Hematopoietic multipotent progenitor cell treated with erythropoietin and hydrocortisone succinate and interleukin-3 and kit ligand, for 4 days (in vitro differentiated cells): ENCODE measurements around the gene SUCLG2.

Experiments
- DNase-seq: peaks from one replicate; pipeline ENCODE4 v3.0.0-alpha.2; 2015

Gene SUCLG2, protein sequence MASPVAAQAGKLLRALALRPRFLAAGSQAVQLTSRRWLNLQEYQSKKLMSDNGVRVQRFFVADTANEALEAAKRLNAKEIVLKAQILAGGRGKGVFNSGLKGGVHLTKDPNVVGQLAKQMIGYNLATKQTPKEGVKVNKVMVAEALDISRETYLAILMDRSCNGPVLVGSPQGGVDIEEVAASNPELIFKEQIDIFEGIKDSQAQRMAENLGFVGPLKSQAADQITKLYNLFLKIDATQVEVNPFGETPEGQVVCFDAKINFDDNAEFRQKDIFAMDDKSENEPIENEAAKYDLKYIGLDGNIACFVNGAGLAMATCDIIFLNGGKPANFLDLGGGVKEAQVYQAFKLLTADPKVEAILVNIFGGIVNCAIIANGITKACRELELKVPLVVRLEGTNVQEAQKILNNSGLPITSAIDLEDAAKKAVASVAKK

DNA sequence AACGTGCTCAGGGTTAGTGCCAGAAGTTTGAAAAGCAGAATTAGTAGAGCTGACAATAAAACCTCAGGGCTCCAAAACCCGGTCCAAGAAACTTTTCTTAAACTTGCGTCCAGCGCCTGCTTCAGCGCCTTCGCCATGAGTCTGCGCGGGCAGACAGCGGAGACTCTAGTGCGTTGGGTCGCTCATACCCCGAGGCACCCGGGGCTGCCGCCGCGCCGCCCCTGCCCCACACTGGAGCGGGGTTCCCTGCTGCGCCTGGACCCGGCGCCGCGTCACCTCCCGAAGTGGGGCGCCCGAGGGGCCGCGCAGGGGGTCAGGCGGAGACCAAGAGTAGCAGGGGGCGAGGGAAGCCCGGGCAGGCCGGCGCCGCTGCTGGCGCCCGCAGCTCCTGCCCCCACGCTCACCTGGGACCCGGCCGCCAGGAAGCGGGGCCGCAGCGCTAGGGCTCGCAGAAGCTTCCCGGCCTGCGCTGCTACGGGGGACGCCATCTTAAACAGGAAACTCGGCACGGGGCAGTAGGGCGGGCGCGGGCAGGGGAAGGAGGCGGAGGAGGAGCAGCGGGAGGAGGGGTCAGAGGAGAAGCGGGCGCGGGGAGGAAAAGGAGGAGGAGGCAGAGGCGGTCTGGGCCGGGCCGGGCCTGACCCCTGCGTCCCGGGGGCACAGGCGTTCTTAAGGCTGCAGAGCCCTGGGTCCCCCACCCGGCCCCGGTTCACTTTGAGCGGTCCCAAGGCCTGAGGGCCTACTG lies at the start of gene SUCLG2:
Gene SUCLG2 (minus strand): TSS at position 514 of the 745 bp plus-strand sequence. CDS start 26 bp downstream, at position 488.
- DNase-seq = peak; percentile 95

DNA sequence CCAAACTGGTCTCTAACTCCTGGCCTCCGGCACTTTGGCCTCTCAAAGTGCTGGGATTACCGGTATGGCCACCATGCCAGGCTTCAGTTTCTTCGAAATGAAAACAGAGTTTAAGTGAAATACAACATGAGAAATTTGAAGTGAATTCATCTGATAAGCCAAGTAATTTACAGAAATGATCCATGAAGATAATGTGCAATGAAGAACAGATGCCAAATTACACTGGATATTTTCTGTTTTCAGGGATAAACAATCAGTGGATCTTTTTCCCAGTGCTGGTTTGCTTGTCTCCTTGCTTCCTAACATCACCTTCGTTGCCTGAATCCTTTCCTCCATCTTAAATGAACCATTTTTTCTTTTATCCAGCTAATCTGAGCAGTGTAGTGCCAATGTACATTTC lies 46.2 kb upstream of the SUCLG2 start:
- no peak for DNase-seq

DNA sequence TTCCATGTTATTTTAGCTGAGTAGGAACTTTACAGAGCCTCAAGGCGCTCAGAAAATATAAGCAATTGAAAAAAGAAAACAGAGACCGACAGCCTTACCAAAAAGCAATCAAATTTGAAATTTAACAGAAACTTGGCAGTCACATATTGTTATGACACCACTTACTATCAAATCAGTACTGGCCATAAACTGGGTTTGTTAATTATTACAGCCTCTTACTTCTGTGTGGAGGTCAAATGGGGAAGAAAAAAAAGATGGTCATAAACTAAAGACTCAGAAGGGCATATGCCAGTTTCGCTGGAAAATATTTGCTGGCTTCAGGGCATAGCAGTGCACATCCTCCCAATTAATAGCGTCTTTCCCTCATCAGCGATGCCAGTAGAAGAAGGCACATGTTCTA lies 45.5 kb upstream of the SUCLG2 start:
- DNase-seq = no peak

DNA sequence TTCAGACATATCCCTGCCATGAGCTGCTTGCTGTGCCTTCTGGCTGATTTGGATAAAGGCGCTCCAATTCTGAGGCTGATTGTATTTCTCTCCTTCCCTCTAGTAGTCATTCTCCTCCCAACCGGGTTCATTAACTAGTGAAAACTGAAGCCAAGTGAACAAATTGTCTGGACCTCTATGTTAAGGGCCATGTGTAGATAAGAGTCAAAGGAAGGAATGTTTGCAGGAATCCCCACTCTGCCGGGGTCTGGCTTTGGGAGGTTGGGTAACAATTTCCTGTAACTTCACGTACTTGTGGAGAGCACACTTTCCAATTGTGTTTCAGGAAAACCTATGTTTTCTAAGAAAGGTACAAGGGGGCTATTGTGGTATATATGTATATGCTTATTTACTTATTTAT lies 38.2 kb upstream of the SUCLG2 start:
- DNase-seq = no peak

DNA sequence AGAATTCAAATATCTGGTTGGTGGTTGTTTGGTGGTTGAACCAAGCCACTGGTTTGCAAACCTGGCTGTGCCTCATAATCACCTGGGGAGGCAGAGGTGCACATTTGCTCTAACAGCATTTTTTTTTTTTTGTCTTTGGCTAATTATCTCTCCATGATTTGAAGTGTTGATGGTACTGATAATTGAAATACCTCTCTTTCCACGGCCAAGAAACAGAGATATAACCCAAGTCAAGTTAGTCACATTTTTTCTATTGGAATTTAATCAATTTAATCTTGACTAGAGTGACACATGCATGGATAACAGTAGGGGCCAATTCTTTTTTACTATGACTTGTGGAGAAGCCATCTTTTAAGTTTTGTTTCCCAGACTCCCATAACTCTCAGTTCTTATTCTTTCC lies 37.5 kb upstream of the SUCLG2 start:
- no peak for DNase-seq

DNA sequence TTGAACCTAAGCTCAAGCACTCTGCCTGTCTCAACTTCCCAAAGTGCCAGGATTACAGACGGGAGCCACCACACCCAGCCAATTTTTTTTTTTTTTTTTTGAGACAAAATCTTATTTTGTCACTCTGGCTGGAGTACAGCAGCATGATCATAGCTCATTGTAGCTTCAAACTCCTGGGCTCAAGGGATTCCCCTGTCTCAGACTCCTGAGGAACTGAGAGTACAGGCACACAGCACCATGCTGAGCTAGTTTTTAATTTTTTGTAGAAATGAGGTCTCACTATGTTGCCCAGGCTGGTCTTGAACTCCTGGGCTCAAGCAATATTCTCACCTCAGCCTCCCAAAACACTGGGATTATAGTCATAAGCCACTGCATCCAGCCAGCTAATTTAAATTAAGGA lies 36.8 kb upstream of the SUCLG2 start:
- DNase-seq = no peak

DNA sequence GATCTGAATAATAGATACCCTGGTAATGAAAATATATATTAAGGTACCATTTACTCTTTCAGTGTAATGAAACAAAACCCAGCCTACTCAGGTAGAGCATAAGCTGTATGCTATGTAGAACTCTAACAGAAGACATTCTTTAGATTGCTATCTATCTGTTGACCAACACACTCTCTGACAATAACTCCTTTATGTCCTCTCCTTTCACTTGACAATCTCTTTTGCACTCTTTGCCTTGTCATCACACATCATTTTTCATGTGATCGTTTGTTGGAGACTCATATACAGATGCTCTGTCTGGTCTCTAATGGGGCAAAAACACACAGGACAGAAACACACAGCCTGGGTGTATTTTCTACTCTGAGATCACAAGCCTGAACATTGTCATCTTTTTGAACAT lies 35.4 kb upstream of the SUCLG2 start:
- DNase-seq = no peak

DNA sequence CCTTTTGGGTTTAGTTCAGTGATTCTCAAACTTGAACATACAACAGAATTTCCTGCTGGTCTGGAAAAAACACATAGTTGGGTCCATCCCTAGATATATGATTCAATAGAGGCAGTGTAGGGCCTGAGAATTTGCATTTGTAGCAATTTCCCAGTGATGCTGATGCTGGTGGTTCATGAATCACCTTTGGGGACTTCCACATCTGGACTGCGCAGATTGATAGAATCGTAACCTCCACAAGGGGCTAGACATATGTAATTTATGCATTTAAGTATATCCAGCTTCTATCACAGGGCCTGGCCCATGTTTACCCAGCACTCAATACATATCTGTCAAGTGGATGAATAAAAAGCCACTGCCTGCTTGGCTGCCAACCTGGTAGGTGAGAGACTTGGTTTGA lies 33.8 kb upstream of the SUCLG2 start:
- no peak for DNase-seq

DNA sequence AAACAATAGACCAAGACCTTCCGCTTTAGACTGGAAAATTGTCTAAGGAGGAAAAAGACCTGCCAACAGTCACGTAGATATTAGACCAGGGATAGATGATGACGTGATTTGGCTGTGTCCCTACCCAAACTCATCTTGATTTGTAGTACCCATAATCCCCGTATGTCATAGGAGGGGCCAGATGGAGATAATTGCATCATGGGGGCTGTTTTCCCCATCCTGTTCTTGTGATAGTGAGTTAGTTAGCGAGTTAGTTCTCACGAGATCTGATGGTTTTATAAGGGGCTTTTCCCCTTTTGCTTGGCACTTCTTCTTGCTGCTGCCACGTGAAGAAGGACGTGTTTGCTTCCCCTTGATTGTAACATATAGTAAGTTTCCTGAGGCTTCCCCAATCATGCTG lies 31.7 kb upstream of the SUCLG2 start:
- DNase-seq = no peak

DNA sequence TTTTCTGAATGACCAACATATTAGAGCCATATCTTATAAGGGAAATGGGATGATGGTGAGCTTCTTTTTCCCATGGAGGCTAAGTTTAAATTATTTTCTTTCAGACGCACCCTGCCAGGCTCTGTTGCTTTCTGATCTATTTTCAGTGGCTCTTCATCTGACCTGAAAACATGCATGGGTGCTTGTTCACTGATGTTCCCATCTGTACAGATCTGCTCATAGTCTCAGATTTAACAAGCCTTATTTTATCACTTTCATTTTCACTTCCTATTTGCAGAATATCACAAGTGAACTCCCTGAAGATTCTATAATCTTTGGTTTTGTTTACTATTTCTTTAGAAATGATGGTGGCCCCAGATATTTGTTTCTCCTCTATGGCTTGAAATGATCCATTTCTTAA lies 31.1 kb upstream of the SUCLG2 start:
- DNase-seq = no peak

DNA sequence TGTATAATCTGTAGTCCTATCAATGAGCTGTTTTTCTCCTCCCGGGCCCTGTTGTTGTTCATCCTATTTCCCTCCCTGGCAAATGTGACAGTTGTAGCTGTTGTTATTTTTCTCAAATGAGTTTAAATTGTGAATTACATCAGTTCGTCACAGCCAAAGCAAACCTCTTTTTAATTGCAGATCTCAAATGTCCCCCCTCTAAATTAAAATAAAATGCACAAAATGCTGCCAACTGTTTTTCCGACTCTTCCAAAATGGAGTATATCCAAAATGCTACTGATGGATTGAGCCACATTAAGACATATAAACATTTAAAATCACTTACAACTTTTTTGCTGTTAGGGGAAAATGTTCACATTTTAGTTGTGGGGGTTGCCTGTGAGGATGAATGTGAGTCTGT lies 29.8 kb upstream of the SUCLG2 start:
- DNase-seq = no peak

DNA sequence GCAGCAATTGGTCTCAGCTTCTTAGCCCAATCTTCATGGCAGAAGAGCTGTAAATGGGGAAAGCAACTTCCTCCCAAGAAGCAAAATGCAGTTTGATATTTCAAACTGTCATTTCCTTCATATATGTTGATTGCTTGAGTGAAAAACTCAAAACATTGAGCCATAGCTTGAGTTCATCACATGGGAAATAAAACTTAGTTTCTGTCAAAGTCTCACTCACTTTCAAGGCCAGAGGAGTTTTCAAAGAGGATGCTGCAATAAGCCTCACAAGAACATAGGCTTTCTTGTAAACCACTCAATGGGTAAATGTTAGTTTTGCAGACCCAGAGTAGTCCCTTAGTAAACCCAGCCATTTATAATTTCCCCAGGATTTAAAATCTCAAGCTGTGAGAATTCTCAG lies 29.1 kb upstream of the SUCLG2 start:
- no peak for DNase-seq

DNA sequence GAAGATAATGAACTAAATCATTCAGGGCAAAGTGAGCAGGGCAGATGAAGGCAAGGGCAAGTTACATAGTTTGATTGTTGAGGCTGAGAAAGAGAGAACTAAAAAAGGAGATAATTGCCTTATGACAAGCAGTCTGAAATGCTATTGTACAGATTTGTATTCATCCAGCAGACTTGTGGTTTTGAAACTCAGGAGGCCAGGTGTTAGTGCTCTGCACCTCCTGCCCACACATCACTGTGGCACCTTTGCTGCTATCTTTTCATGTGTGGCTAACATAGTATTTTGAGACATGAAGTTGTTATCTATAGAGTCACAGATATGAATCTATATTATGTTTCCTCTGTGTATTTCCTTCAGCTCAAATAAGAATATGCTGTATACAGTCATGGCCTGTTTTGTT lies 24.3 kb upstream of the SUCLG2 start:
- no peak for DNase-seq

DNA sequence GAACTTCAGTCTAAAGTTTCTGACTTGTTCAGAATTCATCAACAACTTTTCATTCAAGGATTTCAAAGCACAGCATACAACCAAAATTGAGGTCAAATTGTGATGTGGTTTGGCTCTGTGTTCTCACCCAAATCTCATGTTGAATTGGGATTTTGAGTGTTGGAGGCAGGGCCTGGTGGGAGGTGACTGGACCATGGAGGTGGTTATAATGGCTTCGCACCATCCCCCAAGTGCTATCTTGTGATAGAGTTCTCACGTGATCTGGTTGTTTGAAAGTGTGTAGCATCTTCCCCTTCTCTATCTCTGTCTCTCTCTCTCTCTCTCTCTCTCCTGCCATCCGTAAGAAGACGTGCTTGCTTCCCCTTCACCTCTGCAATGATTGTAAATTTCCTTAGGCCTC lies 19.6 kb upstream of the SUCLG2 start:
- no peak for DNase-seq

DNA sequence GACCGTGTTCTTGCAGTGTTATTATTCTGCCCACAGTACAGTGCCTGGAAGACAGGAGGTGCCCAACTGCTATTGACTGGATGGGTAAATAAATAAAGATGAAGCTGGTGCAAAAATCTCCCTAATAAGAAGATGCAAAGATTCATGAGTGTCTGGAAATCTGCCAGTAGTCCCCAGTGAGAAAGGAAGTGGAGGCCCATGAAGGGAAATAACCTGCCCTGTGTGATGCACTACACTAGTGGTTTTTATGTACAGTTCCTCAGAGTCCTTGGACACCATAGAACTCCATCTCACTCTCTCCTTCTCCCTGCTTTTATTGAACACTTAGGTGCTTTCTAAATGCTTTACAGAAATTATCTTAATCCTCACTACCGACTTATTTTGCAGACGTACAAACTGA lies 8.3 kb upstream of the SUCLG2 start:
- DNase-seq = no peak

DNA sequence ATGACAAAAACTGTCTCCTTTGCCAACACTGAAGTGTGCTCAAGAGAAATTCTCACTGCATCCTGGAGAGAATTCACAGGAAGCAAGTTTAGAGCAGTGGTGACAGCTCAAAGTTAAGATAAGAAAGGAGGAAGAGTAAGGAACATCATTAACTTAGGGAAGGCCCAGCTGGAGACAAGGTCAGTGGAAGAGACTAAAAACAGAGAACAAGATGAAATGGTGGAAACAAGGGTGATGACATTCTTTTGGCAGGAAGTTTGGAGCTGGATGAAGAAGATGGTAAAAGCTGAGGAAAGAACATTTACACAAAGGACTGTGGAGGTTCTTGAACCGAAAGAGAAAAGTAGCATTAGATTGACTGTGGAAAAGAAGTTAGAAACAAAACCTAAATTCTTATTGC lies 6.7 kb upstream of the SUCLG2 start:
- no peak for DNase-seq

DNA sequence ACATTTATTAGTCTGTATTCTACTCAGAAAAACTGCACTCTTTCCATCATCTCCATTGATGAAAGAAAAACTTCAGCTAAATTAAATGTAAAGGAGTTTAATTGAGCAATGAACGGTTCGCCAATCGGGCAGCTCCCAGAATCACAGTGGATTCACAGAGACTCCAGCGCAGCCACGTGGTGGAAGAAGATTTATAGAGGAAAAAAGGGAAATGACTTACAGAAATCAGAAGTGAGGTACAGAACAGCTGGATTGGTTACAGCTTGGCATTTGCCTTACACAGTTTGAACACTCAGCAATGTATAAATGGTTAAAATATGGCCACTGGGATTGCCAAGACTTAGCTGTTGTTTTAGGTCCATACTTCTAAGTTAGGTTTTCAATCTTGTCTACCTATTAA lies 2.8 kb upstream of the SUCLG2 start:
- peak; percentile 31 for DNase-seq

DNA sequence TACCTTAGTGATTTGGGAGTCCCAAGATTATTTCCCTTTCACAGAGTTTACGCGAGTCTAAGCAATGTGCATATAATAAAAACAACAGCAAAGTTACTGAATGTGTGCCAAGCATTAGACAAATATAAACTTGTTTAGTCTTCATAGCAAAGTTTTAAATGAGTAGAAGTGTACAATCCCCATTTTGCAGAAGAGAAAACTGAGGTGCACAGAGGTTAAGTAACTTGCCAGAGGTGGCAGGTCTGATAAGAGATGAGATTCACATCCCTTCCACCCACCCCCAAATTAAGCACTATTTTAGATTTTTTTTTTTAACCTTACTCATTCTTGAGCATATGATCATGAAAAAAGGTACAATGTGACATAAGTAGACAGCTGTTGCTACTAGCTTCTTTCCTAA lies 2.2 kb upstream of the SUCLG2 start:
- no peak for DNase-seq

DNA sequence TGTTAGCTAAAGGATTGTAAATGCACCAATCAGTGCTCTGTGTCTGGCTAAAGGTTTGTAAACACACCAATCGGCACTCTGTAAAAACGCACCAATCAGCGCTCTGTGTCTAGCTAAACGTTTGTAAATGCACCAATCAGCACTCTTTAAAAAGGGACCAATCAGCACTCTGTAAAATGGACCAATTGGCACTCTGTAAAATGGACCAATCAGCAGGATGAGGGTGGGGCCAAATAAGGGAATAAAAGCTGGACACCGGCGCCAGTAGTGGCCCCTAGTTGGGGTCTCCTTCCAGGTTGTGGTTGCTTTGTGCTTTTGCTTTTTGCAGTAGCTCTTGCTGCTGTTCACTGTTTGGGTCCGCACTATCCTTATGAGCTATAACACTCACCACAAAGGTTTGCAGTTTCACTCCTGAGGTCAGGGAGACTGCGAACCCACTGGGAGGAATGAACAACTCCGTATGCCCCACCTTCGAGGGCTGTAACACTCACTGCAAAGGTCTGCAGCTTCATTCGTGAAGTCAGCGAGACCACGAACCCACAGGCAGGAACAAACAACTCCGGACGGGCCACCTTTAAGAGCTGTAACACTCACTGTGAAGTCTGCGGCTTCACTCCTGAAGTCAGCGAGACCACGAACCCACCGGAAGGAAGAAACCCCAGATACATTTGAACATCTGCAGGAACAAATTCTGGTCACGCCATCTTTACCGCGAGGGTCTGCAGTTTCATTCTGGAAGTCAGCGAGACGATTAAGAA lies 1.1 kb upstream of the SUCLG2 start:
- peak; percentile 83 for DNase-seq

DNA sequence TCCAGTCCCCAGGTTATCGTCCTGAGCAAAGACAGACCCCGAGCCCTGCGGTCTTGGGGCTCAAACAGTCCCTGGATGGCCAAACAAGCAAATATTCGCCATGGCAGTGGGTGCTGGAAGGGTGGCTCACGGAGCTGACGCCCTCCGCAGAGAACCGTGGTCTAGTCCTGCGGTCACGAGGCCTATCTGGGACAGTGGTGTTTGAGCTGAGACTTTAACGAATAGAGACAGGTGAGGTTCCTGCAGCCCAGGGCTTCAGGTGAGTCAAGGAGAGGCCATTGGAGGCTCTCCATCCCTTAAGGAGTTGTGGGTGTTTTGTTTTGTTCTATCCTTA lies 399 bp upstream of the SUCLG2 start:
- DNase-seq = no peak

DNA sequence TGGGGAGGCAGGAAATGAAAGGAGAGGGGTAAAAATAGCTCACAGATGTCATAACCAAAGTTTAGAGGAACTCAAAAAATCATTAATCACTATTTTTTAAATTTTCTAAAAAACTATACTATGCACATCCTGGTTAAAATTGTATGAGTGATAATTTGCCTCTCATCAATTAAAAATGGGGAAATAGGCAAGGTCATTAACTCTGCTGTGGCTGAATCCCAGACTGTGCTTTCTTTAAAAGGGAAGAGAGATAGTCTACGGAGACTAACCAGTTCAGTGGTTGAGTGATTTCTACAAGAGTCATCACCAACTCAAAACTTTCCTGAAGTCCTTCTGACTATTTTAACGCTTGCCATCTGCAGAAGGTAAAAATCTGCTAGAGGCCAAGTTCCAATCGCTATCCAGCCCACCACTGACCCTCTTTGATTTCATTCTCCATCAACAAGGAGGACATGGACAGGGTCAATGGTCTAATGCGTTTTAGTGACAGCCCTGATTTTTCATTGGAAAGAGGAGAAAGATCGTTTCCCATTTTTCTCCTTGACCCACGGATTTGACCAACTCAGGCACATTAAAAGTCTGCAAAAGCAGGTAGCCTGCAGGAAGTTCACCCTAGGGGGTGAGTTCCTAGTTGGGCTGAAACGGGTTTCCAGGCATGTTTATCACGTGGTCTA lies 850 bp downstream of the SUCLG2 start:
- DNase-seq = no peak

DNA sequence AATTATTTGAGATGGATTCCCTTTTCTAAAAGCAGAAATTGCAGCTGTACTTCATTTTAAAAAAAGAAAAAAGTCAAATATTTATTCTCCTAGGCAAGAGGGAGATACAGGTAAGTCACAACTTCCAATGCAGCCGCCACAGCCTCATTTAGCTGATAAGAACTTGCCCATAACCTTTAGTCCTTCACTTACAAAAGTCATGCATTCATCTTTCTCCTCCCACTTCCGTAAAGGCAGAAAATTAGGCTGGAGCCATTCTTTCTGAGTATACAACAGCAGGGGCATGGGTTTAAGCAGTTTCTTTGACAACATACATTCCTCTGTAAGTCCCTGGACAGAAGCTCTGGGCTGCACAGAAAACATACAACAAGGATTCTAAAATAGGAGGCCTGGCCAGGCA lies 4.3 kb downstream of the SUCLG2 start:
- no peak for DNase-seq

DNA sequence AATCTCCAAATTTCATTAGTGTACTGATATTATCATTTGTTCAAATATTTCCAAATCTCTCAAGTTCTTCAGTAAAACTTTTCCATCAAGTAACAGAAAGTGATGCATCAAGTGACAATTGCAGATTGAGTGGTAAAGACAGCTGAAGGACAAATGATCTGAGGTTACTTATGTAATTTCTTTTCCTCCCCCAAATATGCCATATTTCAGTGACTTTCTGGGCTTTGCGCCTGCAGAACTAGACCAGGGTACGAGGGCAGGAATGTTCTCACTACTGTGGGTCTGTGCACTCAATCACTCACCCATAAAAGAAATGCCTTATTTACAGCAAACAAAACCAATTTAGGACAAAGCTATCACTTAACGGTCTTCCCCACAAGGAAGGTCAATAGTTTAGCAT lies 4.7 kb downstream of the SUCLG2 start:
- no peak for DNase-seq
